ENCODE results near the gene KLF16. TPM values are rescaled to one million over a fixed set of nuclear protein-coding genes. Genes with fewer than 3 reads are reported as not detected.
"Not testable (repeated sequence)": the region's sequence is repeated elsewhere in the genome, so short reads cannot be mapped to it uniquely, and the experiment has no call there.

KLF16 gene
- 9.8 TPM for total RNA-seq
- long read RNA-seq, transcript KLF16-201 (2 exons, 2,890 nt), result major isoform, 10 of 21 reads
- long read RNA-seq, partial matches to known transcripts, result 0 of 21 reads
- long read RNA-seq, other reads (novel, unspliced or antisense), result 11 of 21 reads

DNA sequence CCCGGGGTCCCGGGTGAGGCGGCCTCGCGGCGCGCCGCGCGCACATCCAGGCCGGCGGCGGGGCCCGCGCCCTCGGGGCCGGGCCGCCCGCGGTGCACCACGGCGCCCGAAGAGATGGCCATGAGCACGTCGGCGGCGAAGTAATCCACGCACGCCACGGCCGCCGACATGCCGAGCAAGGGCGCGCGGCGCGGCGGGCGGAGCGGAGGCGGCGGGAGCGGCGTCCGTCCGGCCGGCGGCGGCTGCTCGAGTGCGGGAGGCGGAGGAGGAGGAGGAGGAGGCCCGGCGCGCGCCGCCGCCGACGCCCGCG lies at the start of gene KLF16:
KLF16 (minus strand) TSS at position 252 of the 310 bp plus-strand sequence; CDS start at position 170, 82 bp downstream.
- ATAC-seq (no peak), DNase-seq (no peak)
- intact Hi-C loops (cut with micrococcal nuclease), result no loop called here

DNA sequence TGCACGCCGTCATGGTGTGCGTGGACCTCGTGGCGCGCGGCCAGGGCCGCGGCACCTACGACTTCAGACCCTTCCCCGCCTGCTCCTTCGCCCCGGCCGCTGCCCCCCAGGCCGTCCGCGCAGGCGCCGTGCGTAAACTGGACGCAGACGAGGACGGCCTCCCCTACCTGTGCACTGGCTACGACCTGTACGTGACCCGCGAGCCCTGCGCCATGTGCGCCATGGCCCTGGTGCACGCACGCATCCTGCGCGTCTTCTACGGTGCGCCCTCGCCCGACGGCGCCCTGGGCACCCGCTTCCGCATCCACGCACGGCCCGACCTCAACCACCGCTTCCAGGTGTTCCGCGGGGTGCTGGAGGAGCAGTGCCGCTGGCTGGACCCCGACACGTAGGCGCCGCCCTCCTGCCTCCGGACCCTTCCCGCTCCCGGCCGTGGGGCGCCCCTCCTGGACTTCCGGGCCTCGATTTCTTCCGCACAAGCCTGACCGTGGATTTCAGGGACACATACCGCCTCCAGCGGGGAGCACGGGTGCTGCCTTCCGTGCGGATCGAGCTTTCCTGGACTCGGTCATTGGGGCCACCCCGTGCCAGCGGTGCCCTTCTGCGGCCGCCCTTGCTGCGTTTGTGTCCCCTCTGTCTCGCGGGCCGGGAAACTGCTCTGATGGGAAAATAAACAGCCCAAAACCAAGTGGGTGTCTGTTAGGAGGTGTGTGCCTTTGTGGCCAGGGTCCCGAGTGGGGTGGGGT lies 49.6 kb upstream of the KLF16 start:
- no peak for ATAC-seq
- intact Hi-C loops (cut with micrococcal nuclease), result no loop called here
- DNase-seq, result no peak

DNA sequence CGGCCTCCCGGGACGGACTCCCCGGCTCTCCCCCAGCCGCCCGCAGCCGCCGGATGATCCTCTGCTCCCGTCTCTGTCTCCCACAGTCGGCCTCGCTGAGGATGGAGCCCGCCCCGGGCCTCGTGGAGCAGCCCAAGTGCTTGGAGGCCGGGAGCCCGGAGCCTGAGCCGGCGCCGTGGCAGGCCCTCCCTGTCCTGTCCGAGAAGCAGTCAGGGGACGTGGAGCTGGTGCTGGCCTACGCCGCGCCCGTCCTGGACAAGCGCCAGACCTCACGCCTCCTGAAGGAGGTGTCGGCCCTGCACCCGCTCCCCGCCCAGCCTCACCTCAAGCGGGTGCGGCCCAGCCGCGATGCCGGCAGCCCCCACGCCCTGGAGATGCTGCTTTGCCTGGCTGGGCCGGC lies 48.6 kb upstream of the KLF16 start:
- intact Hi-C loops (cut with micrococcal nuclease), result no loop called here
- no peak for ATAC-seq
- no peak for DNase-seq

DNA sequence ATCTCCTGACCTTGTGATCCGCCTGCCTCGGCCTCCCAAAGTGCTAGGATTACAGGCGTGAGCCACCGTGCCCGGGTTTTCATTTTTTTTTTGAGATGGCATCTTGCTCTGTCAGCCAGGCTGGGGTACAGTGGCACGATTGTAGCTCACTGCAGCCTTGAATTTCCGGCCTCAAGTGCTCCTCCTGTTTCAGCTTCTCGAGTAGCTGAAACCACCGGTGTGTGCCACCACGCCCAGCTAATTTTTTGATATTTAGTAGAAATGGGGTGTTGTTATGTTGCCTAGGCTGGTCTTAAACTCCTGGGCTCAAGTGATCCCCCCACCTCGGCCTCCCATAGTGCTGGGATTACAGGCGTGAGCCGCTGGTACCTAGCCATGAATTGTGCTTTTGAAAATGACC lies 47.7 kb upstream of the KLF16 start:
- intact Hi-C loops (cut with micrococcal nuclease), result no loop called here
- no peak for DNase-seq
- no peak for ATAC-seq

DNA sequence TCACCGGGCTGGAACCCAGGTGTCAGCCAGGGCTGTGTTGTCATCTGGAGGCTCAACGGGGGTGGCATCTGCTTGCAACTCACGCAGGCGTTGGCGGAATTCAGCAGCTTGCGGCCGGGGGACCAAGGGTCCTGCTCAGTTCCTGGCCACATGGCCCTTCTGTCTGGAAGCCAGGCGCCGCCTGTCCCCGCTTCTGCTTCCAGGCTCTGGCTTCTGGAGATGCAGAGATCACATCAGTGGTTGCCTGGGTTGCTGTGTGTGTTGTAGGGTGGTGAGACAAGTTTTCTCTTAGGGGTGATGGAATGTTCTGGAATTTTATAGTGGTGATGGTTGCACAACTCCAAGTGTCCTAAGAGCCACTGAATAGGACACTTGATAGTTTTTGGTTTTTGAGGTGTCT lies 46.8 kb upstream of the KLF16 start:
- intact Hi-C loops (cut with micrococcal nuclease), result no loop called here
- DNase-seq (no peak), ATAC-seq (no peak)

DNA sequence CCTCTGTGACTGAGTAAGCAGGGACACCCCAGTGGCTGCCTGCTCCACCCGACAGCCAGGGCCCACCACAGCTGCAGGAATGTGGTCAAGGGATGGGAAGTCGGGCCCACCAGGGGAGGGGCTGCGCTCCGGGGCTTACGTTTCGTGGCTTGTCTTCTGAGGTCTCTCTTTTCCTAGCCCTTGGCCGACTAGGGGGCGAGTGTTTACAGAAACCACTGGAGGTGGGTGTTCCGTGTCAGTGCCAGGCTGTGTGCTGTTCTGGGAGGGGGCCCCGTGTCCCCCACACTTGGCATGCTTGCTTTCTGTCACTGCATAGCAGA lies 46.3 kb upstream of the KLF16 start:
- intact Hi-C loops (cut with micrococcal nuclease), result no loop called here
- ATAC-seq, result no peak
- no peak for DNase-seq

DNA sequence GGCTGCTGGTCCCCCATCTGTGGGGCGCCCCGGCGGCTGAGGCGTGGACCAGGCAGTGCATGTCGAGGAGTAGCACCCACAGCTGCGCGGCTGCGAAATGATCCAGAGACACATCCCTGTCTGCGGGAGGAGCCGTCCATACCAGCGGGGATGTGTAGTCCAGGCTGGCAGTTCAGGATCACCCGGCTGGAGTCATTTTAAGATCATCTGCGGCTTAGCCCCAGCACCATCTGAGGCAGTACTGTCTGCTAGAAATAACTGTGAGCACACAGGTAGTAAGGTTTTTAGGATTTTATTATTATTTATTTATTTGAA lies 44.9 kb upstream of the KLF16 start:
- ATAC-seq, result no peak
- no peak for DNase-seq
- intact Hi-C loops (cut with micrococcal nuclease), result no loop called here

DNA sequence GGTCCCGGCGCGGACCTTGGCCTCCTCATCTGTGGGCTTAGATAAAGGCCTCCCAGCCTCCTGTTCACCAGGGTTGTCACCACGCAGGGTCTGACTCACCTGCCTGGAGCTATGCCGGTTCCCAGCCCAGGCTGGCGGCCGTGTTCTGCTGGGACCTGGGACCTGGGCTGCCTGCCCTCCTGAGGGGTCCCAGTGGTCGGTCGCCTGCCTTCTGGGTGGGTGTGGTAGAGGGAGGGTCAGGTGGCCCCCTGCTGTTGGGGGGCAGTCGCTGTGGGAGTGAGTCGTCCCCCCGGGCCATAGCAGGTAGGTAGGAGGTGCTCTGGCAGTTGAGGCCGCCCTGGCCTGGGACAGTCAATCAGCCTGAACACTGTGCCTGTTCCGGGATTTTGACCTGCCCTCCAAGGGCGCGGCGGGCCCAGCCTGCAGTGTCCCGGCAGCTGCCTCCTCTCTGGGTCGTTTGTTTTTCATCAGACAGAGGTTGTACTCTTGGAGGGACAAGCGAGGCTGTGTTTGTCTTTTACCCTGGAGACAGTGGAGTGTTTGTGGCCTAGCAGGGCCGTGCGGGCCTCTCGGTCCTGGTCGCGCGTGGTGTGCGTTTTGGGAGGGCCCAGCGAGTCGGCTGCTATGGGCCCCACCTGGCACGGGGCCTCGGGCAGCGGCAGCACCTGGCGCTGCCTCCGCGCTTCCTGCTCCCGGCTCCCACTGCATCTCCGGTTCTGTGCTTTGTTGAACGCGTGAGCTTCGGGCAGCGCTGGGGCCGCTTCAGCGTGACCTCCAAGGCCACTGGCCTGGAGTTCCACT lies 44.4 kb upstream of the KLF16 start:
- intact Hi-C loops (cut with micrococcal nuclease), result no loop called here
- no peak for ATAC-seq
- DNase-seq, result no peak

DNA sequence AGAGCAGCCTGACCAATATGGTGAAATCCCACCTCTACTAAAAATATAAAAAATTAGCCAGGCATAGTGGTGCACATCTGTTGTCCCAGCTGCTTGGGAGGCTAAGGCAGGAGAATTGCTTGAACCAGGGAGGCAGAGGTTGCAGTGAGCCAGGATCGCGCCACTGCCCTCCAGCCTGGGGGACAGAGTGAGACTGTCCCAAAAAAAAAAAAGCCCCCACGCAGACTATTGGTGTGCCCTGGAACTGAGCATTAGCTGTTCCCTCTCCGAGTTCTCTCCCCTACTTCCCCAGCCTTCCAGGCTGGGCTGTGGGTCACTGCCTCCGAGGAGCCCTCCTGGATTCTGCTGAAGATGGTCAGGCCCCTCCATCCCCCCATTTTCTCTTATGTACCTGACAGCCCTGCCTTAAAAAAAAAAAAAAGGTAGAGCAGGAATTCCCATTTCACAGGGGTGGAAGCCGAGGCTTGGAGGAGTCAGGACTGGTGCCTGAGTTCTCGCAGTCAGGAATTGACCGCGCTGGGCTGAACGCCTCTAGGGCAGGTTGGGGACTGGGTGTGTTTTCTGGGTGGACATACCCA lies 43.7 kb upstream of the KLF16 start:
- no peak for ATAC-seq
- DNase-seq, result no peak
- intact Hi-C loops (cut with micrococcal nuclease), result no loop called here

DNA sequence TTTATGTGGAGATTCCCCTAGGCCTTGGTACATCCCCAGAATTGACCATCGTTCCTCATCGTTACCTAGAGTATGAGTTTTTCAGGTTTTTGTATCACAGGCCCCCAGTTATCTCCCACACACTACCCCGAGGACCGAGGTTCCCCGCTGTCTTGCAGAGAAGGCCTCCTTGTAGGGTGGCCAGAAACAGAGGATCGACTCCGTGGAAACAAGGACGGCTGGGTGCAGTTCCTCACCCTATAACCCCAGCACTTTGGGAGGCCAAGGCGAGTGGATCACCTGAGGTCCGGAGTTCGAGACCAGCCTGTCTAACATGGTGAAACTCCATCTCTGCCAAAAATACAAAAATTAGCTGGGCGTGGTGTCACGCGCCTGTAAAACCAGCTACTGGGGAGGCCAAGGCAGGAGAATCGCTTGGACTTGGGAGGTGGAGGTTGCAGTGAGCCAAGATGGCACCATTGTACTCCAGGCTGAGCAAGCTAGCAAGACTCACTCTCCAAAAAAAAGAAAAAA lies 42.5 kb upstream of the KLF16 start:
- no peak for DNase-seq
- no peak for ATAC-seq
- intact Hi-C loops (cut with micrococcal nuclease), result no loop called here

DNA sequence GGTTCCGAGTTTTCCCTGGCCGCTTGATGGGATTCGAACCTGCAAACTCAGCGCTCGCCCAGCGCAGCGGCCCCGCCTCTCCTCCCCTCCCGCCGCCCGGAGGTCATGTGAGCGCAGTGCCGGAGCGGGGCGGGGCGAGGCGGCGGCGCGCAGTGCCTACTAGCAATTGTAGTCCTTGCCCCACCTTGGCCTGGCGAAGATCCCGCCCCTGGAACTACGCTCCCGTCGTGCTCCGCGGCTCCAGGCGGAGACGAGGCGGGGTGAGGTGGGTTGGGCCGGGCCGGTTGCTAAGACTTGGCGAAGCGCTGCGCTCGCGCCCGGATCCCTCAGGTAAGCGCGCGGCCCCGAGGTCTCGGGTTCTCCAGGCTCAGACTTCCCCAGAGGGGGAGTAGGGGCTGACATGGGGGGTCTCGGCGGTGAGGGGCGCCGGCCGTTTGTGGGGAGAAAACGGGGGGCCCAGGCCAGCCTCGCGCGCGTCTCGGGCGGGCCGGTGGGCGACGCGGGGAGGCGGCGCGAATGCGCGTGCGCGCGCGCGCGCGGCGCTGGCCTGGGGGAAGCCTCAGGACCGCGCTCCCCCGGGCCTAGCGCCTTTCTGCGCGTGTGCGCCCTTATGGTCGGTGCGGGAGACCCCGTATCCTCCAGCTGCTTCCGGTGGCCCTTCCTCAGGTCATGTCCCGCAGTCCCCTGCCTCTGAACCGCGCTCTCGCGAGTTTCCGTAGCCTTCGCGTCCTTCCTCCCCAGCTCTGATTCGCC lies 41.9 kb upstream of the KLF16 start, which contains the start of the genes ADAT3 and SCAMP4:
ADAT3 (plus strand) TSS at position 290 of the 753 bp plus-strand sequence. CDS start 6,649 bp downstream, outside the sequence.
SCAMP4 (plus strand) TSS at position 290 of the 753 bp plus-strand sequence. CDS start 9,621 bp downstream, outside the sequence.
- DNase-seq (peak; percentile 100), ATAC-seq (peak; percentile 97)
- intact Hi-C loops (cut with micrococcal nuclease), result no loop called here

DNA sequence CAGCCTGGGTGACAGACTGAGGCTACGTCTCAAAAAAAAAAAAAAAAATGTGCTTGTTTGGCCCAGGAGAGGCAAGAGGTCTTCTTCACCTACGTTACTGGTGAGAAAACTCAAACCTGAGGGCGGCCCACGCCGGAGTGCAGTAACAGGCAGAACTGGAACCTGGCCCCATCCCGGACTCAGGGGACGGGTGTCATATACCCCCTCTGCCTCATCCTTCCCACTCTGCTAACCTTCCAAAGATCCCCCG lies 41.4 kb upstream of the KLF16 start:
- intact Hi-C loops (cut with micrococcal nuclease), result no loop called here
- DNase-seq (no peak), ATAC-seq (no peak)

DNA sequence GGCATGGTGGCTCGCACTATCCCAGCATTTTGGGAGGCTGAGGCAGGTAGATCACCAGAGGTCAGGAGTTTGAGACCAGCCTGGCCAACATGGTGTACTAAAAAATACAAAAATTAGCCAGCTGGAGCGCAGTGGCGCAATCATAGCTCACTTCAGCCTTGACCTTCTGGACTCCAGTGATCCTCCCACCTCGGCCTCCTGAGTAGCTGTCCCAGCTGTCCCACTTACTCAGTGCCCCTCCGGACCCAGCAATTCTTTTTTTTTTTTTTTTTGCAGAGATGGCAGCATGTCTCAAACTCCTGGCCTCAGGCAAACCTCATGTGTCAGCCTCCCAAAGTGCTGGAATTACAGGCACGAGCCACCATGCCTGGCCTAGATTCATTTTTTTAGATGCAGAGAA lies 39.5 kb upstream of the KLF16 start:
- intact Hi-C loops (cut with micrococcal nuclease), result no loop called here
- no peak for ATAC-seq
- no peak for DNase-seq

DNA sequence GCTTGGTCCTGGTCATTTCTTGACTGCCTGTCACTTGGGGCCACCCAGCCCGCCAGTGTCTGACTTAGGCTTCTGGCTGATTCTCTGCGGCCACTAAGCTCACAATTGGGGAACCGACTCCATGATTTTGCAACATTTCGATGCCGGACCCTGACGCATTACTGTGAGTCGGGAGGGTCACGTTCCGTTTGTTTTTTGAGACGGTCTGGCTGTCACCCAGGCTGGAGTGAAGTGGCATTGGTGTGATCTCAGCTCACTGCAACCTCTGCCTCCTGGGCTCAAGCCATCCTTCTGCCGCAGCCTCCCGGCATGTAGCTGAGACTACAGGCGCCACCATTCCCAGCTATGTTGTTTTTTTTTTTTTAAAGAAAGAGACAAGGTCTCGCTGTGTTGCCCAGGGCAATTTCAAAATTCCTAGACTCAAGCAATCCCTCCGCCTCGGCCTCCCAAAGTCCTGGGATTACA lies 38.6 kb upstream of the KLF16 start:
- DNase-seq, result peak; percentile 53
- no peak for ATAC-seq
- intact Hi-C loops (cut with micrococcal nuclease), result no loop called here

DNA sequence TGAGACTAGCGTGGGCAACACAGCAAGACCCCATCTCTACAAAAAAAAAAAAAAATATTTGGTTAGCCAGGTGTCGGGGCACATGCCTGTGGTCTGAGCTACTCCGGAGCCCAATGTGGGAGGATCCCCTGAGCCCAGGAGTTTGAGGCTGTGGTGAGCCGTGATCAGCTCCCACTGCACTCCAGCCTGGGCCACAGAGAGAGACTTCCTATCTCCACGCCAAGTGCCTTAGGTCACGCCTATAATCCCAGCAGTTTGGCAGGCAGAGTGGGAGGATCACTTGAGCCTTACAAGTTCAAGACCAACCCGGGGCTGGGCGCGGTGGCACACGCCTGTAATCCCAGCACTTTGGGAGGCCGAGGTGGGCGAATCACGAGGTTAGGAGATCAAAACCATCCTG lies 33.1 kb upstream of the KLF16 start:
- ATAC-seq (no peak), DNase-seq (no peak)
- intact Hi-C loops (cut with micrococcal nuclease), result no loop called here

DNA sequence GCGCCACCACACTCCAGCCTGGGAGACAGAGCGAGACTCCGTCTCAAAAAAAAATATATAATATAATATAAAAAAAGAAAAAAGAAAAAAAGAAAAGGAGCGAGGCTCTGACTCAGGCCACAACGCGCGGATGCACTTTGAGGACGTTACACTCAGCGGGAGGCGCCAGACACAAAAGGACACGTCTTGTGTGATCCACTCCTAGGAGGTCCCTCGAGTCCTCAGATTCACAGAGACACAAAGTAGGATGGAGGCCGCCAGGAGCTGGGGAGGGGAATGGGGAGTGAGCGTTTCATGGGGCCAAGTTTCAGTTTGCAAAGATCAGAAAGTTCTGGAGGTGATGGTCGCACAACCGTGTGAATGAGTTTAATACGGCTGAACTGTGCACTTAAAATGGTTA lies 30.4 kb upstream of the KLF16 start:
- no peak for ATAC-seq
- DNase-seq, result no peak
- intact Hi-C loops (cut with micrococcal nuclease), result no loop called here

DNA sequence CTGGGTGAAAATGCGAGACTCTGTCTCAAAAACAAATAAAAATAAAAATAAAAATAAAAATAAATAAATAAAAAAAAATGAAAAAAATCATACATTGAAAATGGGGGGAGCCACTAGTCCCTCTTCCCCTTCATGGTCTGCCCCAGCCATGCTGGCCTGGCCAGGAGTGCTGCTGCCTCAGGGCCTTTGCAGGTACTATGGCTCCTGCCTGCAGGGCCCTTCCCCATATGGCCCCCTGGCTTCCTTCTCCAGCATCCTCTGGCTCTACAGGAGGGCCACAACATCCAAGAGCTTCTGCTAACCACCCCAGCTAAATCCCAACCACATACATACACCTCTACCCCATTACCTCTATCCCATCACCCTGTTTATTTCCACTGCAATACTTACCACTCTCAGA lies 26.5 kb upstream of the KLF16 start:
- ATAC-seq, result no peak
- no peak for DNase-seq
- intact Hi-C loops (cut with micrococcal nuclease), result no loop called here

DNA sequence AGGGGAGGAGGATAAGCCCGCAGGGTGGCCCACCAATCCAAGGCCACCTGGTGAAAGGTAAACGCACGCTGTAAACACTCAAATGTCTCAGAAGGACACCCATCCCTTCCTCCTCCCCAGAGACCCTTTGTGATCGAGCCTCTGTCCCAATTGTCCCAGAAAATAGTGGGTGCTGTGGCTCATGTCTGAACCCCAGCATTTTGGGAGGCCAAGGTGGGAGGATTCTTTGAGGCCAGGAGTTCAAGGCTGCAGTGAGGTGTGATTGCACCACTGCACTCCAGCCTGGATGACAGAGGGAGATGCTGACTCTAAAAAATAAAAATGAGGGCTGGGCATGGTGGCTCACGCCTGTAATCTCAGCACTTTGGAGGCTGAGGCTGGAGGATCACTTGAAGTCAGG lies 25.0 kb upstream of the KLF16 start:
- intact Hi-C loops (cut with micrococcal nuclease), result no loop called here
- no peak for ATAC-seq
- no peak for DNase-seq

DNA sequence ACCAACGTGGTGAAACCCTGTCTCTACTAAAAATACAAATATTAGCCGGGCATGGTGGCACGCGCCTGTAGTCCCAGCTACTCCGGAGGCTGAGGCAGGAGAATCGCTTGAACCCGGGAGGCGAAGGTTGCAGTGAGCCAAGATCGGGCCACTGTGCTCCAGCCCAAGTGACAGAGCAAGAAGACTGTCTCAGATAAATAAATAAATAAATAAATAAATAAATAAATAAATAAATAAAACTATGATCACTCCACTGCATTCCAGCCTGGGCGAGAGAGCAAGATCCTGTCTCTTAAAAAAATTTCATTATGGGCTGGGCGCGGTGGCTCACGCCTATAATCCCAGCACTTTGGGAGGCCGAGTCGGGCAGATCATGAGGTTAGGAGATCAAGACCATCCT lies 23.0 kb upstream of the KLF16 start:
- ATAC-seq; DNase-seq; intact Hi-C loops (cut with micrococcal nuclease): not testable (repeated sequence)

Measured in left ventricle myocardium superior (tissue), 1 donor.